Omental fat pad (tissue), 4 donors: ENCODE results near the gene SF3B5. TPM values are rescaled to one million over a fixed set of nuclear protein-coding genes. Genes with fewer than 3 reads are reported as not detected.
"Not testable (repeated sequence)": the region's sequence is repeated elsewhere in the genome, so short reads cannot be mapped to it uniquely, and the experiment has no call there.

ENCODE experiments used
- ATAC-seq: fragments of 150-250 bp; one replicate; pipeline ENCODE4 v1.9.1; 2016; ENCODE audit warnings: mild to moderate bottlenecking, moderate library complexity; ENCODE audit not compliant: low FRiP score
- DNase-seq: peaks from one replicate; pipeline ENCODE4 v3.0.0-alpha.2; 2019; ENCODE audit warnings: low spot score
- total RNA-seq, 4 donors: library from RNA; depleted of rRNA; stranded (reverse); fragments of >200 nt; gene quantifications; one replicate each; pipeline ENCODE4 v1.1.0, GENCODE V29; 2016
- TF ChIP-seq, protein P1 (sequence below), 3 donors: fragments of 450-650 bp; IDR thresholded peaks; one replicate each; pipeline ENCODE4 v1.5.1; 2016 to 2017; ENCODE audit warnings: antibody characterized with exemption in 3 of 3, mild to moderate bottlenecking in 3 of 3, moderate library complexity in 2 of 3

The SF3B5 gene
- total RNA-seq, 4 donors from 2014 or later = 105 to 189 (median 157) TPM

DNA sequence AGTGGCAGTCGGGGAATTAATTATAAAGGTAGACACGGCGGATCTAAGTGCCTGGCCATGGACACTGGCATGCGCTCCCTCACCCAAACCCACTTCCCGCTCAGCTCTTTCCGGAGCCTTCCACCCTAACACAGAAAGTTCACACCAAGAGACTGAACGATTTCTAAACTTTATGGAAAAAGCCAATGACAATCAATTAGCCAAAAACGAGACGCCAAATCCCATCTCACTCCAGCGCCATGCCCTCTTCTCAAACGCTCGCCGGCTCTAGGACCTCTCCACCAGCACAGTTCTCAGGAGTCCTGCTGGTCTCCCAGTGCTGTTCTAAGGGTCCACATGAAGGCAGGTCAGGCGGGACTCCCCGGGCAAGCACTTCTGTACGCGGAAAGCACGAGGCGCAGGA is 641 bp downstream of the SF3B5 start:
- ATAC-seq (peak; percentile 30), DNase-seq (no peak)
- TF ChIP-seq, protein P1, sequence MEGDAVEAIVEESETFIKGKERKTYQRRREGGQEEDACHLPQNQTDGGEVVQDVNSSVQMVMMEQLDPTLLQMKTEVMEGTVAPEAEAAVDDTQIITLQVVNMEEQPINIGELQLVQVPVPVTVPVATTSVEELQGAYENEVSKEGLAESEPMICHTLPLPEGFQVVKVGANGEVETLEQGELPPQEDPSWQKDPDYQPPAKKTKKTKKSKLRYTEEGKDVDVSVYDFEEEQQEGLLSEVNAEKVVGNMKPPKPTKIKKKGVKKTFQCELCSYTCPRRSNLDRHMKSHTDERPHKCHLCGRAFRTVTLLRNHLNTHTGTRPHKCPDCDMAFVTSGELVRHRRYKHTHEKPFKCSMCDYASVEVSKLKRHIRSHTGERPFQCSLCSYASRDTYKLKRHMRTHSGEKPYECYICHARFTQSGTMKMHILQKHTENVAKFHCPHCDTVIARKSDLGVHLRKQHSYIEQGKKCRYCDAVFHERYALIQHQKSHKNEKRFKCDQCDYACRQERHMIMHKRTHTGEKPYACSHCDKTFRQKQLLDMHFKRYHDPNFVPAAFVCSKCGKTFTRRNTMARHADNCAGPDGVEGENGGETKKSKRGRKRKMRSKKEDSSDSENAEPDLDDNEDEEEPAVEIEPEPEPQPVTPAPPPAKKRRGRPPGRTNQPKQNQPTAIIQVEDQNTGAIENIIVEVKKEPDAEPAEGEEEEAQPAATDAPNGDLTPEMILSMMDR (IDR thresholded peaks at IDR 0.05) = no peak

GRCh38 chr6:144093658-144094057 is 1.7 kb downstream of the SF3B5 start:
- no peak for DNase-seq
- TF ChIP-seq, protein P1 (IDR thresholded peaks at IDR 0.05) = no peak
- ATAC-seq = no peak

GRCh38 chr6:144093236-144093635 is 2.1 kb downstream of the SF3B5 start:
- ATAC-seq (no peak), DNase-seq (no peak)
- TF ChIP-seq, protein P1 (IDR thresholded peaks at IDR 0.05) = no peak

DNA sequence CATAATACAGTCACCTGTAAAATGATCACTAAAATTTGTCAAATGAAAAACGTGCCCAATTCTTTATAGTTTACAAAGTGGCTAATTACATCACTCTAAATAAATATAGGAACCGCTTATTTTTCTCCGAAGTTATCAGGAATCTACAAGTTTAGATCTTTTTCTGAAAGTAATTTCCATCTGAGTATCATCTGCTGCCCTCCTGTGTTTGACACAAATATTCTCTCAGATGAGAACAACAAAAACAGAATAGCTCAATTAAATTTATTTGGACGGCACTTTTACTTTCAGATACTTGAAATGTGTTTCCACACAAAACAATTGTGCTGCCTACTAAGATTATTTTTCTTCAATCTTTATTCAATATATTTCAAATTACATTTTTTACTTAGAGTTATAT is 5.0 kb downstream of the SF3B5 start:
- ATAC-seq (no peak), DNase-seq (no peak)
- TF ChIP-seq, protein P1 (IDR thresholded peaks at IDR 0.05) = no peak

DNA sequence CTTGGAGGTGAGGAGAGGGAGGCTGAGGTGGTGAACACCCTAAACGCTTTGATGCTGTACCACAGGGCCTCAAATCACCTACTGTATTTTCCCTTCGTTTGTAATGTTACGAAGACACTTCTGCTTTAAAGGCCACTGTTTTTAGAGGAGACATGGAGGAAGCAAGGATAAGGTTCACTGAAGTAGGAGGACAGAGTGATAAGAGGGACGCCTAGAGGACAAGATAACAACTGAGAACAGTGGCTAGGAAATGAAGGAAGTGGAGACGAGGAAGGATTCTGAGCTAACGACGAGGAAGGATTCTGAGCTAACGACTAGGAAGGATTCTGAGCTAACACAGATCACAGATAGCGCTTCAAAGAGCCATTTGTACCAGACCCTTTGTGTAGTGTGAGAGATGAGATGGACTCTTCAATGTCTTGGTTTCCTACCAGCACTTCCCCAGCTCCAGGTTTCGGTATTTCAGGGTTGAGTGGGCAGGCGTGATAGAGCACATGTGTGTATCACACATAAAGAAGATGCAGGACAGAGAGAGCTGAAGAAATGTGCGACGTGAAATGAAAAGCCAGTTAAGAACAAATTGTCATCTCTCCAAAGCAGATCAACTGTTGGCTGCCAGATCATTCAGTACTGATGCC is 7.5 kb downstream of the SF3B5 start:
- DNase-seq (no peak), ATAC-seq (no peak)
- TF ChIP-seq, protein P1 (IDR thresholded peaks at IDR 0.05) = no peak

GRCh38 chr6:144086959-144087358 is 8.4 kb downstream of the SF3B5 start:
- ATAC-seq = no peak
- TF ChIP-seq, protein P1 (IDR thresholded peaks at IDR 0.05) = no peak

GRCh38 chr6:144083172-144083571 is 12.2 kb downstream of the SF3B5 start:
- ATAC-seq (no peak), DNase-seq (no peak)
- TF ChIP-seq, protein P1 (IDR thresholded peaks at IDR 0.05) = no peak

More at GRCh38 chr6:144086959-144087358, 8.4 kb downstream of the SF3B5 start:
- no peak for DNase-seq

DNA sequence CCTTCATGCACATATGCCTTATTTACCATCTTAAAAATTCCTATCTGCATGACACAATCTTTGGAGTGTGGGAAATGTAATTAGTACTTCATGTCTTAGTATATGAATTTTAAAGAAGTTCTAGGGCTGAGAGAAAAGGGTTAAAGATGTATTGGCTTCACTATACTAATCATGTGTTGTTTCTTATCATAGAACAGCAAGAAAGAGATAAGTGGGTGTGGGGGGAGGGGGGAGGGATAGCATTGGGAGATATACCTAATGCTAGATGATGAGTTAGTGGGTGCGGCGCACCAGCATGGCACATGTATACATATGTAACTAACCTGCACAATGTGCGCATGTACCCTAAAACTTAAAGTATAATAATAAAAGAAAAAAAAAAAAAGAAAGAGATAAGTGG is 13.0 kb downstream of the SF3B5 start:
- DNase-seq, ATAC-seq: not testable (repeated sequence)
